ENCODE measurements around the gene HOXC11. TPM values are rescaled to one million over a fixed set of nuclear protein-coding genes. Genes with fewer than 3 reads are reported as not detected.

HOXC11 gene
- total and polyA plus RNA-seq, 2 experiments from 2014 or later, result not detected

DNA sequence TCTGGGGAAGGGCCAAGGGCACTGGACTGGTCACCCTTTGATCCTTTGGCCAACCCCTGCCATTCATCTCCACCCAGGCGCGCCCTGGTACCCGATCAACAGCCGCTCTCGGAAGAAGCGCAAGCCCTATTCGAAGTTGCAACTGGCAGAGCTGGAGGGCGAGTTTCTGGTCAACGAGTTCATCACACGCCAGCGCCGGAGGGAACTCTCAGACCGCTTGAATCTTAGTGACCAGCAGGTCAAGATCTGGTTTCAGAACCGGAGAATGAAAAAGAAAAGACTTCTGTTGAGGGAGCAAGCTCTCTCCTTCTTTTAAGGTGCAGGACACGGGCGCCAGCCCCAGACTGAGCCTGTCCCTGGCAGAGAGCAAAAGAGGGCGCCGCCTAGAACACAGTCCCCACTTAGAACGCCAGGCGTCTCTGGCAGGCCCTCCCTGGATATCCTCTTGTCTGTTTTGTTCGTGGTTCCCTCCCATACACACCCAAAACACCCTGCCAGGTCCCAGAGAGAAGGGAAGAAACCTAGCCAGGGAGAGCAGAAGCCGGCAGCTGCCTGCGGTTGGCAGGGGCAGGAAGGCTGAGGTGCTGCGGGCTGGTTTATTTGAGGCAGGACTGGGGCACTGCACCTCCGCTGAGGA lies 16.6 kb upstream of the HOXC11 start (continued):
- TF ChIP-seq, protein P1, sequence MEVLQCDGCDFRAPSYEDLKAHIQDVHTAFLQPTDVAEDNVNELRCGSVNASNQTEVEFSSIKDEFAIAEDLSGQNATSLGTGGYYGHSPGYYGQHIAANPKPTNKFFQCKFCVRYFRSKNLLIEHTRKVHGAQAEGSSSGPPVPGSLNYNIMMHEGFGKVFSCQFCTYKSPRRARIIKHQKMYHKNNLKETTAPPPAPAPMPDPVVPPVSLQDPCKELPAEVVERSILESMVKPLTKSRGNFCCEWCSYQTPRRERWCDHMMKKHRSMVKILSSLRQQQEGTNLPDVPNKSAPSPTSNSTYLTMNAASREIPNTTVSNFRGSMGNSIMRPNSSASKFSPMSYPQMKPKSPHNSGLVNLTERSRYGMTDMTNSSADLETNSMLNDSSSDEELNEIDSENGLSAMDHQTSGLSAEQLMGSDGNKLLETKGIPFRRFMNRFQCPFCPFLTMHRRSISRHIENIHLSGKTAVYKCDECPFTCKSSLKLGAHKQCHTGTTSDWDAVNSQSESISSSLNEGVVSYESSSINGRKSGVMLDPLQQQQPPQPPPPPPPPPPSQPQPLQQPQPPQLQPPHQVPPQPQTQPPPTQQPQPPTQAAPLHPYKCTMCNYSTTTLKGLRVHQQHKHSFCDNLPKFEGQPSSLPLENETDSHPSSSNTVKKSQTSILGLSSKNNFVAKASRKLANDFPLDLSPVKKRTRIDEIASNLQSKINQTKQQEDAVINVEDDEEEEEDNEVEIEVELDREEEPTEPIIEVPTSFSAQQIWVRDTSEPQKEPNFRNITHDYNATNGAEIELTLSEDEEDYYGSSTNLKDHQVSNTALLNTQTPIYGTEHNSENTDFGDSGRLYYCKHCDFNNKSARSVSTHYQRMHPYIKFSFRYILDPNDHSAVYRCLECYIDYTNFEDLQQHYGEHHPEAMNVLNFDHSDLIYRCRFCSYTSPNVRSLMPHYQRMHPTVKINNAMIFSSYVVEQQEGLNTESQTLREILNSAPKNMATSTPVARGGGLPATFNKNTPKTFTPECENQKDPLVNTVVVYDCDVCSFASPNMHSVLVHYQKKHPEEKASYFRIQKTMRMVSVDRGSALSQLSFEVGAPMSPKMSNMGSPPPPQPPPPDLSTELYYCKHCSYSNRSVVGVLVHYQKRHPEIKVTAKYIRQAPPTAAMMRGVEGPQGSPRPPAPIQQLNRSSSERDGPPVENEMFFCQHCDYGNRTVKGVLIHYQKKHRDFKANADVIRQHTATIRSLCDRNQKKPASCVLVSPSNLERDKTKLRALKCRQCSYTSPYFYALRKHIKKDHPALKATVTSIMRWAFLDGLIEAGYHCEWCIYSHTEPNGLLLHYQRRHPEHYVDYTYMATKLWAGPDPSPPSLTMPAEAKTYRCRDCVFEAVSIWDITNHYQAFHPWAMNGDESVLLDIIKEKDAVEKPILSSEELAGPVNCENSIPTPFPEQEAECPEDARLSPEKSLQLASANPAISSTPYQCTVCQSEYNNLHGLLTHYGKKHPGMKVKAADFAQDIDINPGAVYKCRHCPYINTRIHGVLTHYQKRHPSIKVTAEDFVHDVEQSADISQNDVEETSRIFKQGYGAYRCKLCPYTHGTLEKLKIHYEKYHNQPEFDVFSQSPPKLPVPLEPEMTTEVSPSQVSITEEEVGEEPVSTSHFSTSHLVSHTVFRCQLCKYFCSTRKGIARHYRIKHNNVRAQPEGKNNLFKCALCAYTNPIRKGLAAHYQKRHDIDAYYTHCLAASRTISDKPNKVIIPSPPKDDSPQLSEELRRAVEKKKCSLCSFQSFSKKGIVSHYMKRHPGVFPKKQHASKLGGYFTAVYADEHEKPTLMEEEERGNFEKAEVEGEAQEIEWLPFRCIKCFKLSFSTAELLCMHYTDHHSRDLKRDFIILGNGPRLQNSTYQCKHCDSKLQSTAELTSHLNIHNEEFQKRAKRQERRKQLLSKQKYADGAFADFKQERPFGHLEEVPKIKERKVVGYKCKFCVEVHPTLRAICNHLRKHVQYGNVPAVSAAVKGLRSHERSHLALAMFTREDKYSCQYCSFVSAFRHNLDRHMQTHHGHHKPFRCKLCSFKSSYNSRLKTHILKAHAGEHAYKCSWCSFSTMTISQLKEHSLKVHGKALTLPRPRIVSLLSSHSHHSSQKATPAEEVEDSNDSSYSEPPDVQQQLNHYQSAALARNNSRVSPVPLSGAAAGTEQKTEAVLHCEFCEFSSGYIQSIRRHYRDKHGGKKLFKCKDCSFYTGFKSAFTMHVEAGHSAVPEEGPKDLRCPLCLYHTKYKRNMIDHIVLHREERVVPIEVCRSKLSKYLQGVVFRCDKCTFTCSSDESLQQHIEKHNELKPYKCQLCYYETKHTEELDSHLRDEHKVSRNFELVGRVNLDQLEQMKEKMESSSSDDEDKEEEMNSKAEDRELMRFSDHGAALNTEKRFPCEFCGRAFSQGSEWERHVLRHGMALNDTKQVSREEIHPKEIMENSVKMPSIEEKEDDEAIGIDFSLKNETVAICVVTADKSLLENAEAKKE (CRISPR knock-in tag; IDR thresholded peaks at IDR 0.05), result no peak
- TF ChIP-seq, protein P2, sequence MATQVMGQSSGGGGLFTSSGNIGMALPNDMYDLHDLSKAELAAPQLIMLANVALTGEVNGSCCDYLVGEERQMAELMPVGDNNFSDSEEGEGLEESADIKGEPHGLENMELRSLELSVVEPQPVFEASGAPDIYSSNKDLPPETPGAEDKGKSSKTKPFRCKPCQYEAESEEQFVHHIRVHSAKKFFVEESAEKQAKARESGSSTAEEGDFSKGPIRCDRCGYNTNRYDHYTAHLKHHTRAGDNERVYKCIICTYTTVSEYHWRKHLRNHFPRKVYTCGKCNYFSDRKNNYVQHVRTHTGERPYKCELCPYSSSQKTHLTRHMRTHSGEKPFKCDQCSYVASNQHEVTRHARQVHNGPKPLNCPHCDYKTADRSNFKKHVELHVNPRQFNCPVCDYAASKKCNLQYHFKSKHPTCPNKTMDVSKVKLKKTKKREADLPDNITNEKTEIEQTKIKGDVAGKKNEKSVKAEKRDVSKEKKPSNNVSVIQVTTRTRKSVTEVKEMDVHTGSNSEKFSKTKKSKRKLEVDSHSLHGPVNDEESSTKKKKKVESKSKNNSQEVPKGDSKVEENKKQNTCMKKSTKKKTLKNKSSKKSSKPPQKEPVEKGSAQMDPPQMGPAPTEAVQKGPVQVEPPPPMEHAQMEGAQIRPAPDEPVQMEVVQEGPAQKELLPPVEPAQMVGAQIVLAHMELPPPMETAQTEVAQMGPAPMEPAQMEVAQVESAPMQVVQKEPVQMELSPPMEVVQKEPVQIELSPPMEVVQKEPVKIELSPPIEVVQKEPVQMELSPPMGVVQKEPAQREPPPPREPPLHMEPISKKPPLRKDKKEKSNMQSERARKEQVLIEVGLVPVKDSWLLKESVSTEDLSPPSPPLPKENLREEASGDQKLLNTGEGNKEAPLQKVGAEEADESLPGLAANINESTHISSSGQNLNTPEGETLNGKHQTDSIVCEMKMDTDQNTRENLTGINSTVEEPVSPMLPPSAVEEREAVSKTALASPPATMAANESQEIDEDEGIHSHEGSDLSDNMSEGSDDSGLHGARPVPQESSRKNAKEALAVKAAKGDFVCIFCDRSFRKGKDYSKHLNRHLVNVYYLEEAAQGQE (IDR thresholded peaks at IDR 0.05; ENCODE audit: unreplicated experiment), result no peak
- TF ChIP-seq JUNB (IDR thresholded peaks at IDR 0.05; ENCODE audit: unreplicated experiment) (no peak), CREB1 (CRISPR knock-in tag; IDR thresholded peaks at IDR 0.05; ENCODE audit: low read depth) (no peak)

Data from GM23338 (cell line).